NCI-H82 (cell line): Measurements from ENCODE around the gene TVP23B.
"Not testable (repeated sequence)": the region's sequence is repeated elsewhere in the genome, so short reads cannot be mapped to it uniquely, and the experiment has no call there.

Experiments used
- DNase-seq: peaks from one replicate; lab custom pipeline; 2025; lab: John Stamatoyannopoulos, UW

Gene TVP23B

GRCh38 chr17:18791402-18791801 is 10.4 kb downstream of the TVP23B start:
- DNase-seq = not testable (repeated sequence)

GRCh38 chr17:18794841-18795240 is 13.9 kb downstream of the TVP23B start:
- not testable (repeated sequence) for DNase-seq

GRCh38 chr17:18796887-18797286 is 15.9 kb downstream of the TVP23B start:
- not testable (repeated sequence) for DNase-seq

GRCh38 chr17:18803458-18804245 is 22.7 kb downstream of the TVP23B start:
- DNase-seq = not testable (repeated sequence)

GRCh38 chr17:18815924-18816323 is 34.9 kb downstream of the TVP23B start:
- peak; percentile 47 for DNase-seq

- peak; percentile 84 for DNase-seq
Measured at GRCh38 chr17:18816489-18817371, 35.7 kb downstream of the TVP23B start.

GRCh38 chr17:18821430-18821829 is 40.4 kb downstream of the TVP23B start:
- not testable (repeated sequence) for DNase-seq

- DNase-seq = not testable (repeated sequence)
Measured at GRCh38 chr17:18827613-18828012, 46.6 kb downstream of the TVP23B start.

- DNase-seq = no peak
Measured at GRCh38 chr17:18848501-18848900, 67.5 kb downstream of the TVP23B start.

GRCh38 chr17:18850679-18851078 is 69.7 kb downstream of the TVP23B start:
- DNase-seq = peak; percentile 52

- DNase-seq = no peak
Measured at GRCh38 chr17:18851201-18851600, 70.2 kb downstream of the TVP23B start.

- no peak for DNase-seq
Measured at GRCh38 chr17:18854956-18855355, 74.0 kb downstream of the TVP23B start.

- DNase-seq = peak; percentile 99
Measured at GRCh38 chr17:18855831-18856569, 75.0 kb downstream of the TVP23B start.
